ENCODE measurements around the gene CRKL. TPM values are rescaled to one million over a fixed set of nuclear protein-coding genes. Genes with fewer than 3 reads are reported as not detected.

The CRKL gene
- polyA plus RNA-seq, 1 of the 3 experiments (the other 2 are of a cell fraction) = 9.6 TPM

DNA sequence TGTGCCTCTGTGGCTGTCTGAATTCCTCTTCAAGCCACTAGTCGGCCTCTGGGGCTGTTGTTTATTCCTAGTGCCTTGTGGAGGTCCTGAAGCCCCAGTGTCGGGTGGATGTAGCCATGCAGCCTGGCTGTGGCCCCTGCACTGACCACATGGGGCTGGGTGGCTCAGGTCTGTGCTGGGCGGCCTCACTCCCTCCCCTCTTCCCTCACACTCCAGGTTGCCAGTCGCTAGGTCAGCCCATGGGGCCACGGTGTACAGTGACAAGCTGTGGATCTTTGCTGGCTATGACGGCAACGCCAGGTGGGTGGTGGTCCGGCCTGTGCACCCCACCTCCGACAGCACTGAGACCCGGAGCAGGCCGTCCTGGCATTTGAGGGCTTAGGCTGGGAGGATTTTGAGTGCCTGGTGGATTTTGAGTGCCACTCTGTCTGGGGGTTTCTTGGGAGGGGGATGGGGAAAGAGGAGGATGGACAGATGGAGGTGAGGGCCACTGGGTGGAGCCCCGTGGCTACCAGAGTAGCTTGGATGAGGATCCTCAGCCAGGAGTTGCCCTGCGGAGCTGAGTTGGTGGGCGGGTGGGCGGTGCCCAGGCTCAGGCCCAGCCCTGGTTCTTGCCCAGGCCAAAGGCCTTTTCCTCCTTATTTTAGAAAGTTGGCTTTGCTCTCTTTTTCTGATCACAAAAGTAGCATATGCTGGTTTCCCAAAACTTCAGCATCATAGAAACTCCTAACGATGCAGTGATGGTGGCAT lies 71.5 kb downstream of the CRKL start:
- no peak overlapping the region for H2AFZ ChIP-seq (ENCODE audit: low read depth)
- TF ChIP-seq FOSL2 (IDR thresholded peaks at IDR 0.05; ENCODE audit: borderline replicate concordance, low read depth) (no peak), CTCF (IDR thresholded peaks at IDR 0.05) (no peak), YY1 (IDR thresholded peaks at IDR 0.05; ENCODE audit: low read depth) (no peak), POLR2AphosphoS5 (IDR thresholded peaks at IDR 0.05; ENCODE audit: low read depth, low read length) (no peak), MAX (IDR thresholded peaks at IDR 0.05; ENCODE audit: low read depth) (no peak), FOXJ3 (CRISPR knock-in tag; IDR thresholded peaks at IDR 0.05) (no peak), EZH2phosphoT487 (IDR thresholded peaks at IDR 0.05; ENCODE audit: borderline replicate concordance, low read depth) (no peak)
- TF ChIP-seq, protein P1, sequence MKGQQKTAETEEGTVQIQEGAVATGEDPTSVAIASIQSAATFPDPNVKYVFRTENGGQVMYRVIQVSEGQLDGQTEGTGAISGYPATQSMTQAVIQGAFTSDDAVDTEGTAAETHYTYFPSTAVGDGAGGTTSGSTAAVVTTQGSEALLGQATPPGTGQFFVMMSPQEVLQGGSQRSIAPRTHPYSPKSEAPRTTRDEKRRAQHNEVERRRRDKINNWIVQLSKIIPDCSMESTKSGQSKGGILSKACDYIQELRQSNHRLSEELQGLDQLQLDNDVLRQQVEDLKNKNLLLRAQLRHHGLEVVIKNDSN (IDR thresholded peaks at IDR 0.05; ENCODE audit: borderline replicate concordance, low read depth) = no peak
- H4K20me1 ChIP-seq (ENCODE audit: insufficient read depth) = no peaks in the 10 kb centered on the region
- no peak for DNase-seq
- H3K27me3 ChIP-seq (ENCODE audit: insufficient read depth) = no peaks in the 10 kb centered on the region
- peaks cover 9% of the 10 kb centered on the region; the same call in 1 of the 2 replicates for H3K79me2 ChIP-seq (ENCODE audit: insufficient read depth)
- CTCF ChIA-PET = interaction anchor here (1.0 to 2.2 kb wide), 2 partner anchors 12 to 103 kb away, joined by 5 to 6 read pairs; no protein-coding TSS in a partner anchor
- H3K4me1 ChIP-seq (ENCODE audit: control insufficient read depth in 1 of 2, insufficient read depth in 2 of 2, low read depth in 1 of 2, low read length in 1 of 2) = peaks cover under 1 to 1% of the 10 kb centered on the region in 2 experiments; a peak in 1 of 4 replicates
- H3K27ac ChIP-seq (ENCODE audit: low read depth in 2 of 2, low read length in 1 of 2) = no peak overlapping the region
- H3K4me3 ChIP-seq (ENCODE audit: low read depth in 2 of 2, low read length in 1 of 2) = no peak overlapping the region
- POLR2A ChIA-PET = interaction anchor here (2.6 kb wide), 1 partner anchor 11 kb away, joined by 18 read pairs; no protein-coding TSS in a partner anchor
- H3K9ac ChIP-seq = no peak overlapping the region
- WGBS (ENCODE audit: low lambda C conversion rate) = 85% methylated on average over 5 of the region's 16 CpGs
- no peaks in the 10 kb centered on the region for H3K9me3 ChIP-seq
- H3F3A ChIP-seq (replicated peaks; ENCODE audit: insufficient read depth) = no peaks in the 10 kb centered on the region
- no peaks in the 10 kb centered on the region for H3K9me2 ChIP-seq
- no peak overlapping the region for H3K4me2 ChIP-seq
- H3K36me3 ChIP-seq (replicated peaks in 1 of 2; ENCODE audit: control insufficient read depth in 1 of 2, insufficient read depth in 2 of 2, low read length in 1 of 2) = peaks cover 16 to 65% of the 10 kb centered on the region in 2 experiments

- Histone ChIP-seq H3K4me2 (no peak overlapping the region), H3K36me3 (replicated peaks in 1 of 2; ENCODE audit: control insufficient read depth in 1 of 2, insufficient read depth in 2 of 2, low read length in 1 of 2) (peaks cover 16 to 64% of the 10 kb centered on the region in 2 experiments), H3K9me3 (no peaks in the 10 kb centered on the region), H2AFZ (ENCODE audit: low read depth) (no peak overlapping the region), H3K9ac (no peak overlapping the region), H3K9me2 (no peaks in the 10 kb centered on the region), H3K79me2 (ENCODE audit: insufficient read depth) (peaks cover 4% of the 10 kb centered on the region; the same call in 1 of the 2 replicates), H3K4me1 (ENCODE audit: control insufficient read depth in 1 of 2, insufficient read depth in 2 of 2, low read depth in 1 of 2, low read length in 1 of 2) (no peaks in the 10 kb centered on the region), H3F3A (replicated peaks; ENCODE audit: insufficient read depth) (no peaks in the 10 kb centered on the region), H3K4me3 (ENCODE audit: low read depth in 2 of 2, low read length in 1 of 2) (no peak overlapping the region), H4K20me1 (ENCODE audit: insufficient read depth) (no peaks in the 10 kb centered on the region), H3K27me3 (ENCODE audit: insufficient read depth) (no peaks in the 10 kb centered on the region), H3K27ac (ENCODE audit: low read depth in 2 of 2, low read length in 1 of 2) (no peak overlapping the region)
- POLR2A ChIA-PET = interaction anchor here (1.3 to 2.6 kb wide), 2 partner anchors 10 to 13 kb away, joined by 7 to 18 read pairs; partner anchors contain the start of gene THAP7
- CTCF ChIA-PET = interaction anchor here (1.0 to 2.2 kb wide), 4 partner anchors 11 to 104 kb away, joined by 3 to 6 read pairs (median 4); no protein-coding TSS in a partner anchor
- 65% methylated on average over 11 of the region's 17 CpGs for WGBS (ENCODE audit: low lambda C conversion rate)
- TF ChIP-seq RFX5 (IDR thresholded peaks at IDR 0.05; ENCODE audit: low read length) (no peak), GABPA (IDR thresholded peaks at IDR 0.05; ENCODE audit: low read depth) (no peak), POLR2AphosphoS5 (IDR thresholded peaks at IDR 0.05; ENCODE audit: low read depth, low read length) (no peak)
- DNase-seq = no peak
These were observed 72.3 kb downstream of the CRKL start for GRCh38 chr22:20989323-20990138.
